Testis (tissue), 2 donors: ENCODE results near the gene INO80E.

Experiments
- CTCF ChIP-seq, 3 experiments: fragments of 450-650 bp in 2 of 3; fragments of 200-600 bp in 1 of 3; sonication (generic) in 1 of 3; IDR thresholded peaks; one replicate each; pipeline ENCODE4 v1.5.1; 2016 to 2019; ENCODE audit warnings: antibody characterized with exemption in 3 of 3, mild to moderate bottlenecking in 2 of 3, moderate library complexity in 1 of 3
- POLR2A ChIP-seq: fragments of 450-650 bp; IDR thresholded peaks from one replicate; pipeline ENCODE4 v1.6.1; 2017; ENCODE audit warnings: antibody characterized with exemption, mild to moderate bottlenecking, moderate library complexity

GRCh38 chr16:29978081-29978480 lies 18.0 kb upstream of the INO80E start:
- no peak for TF ChIP-seq CTCF (IDR thresholded peaks at IDR 0.05)
- no peak for TF ChIP-seq POLR2A
